Stimulated activated CD4-positive, alpha-beta T cell treated with anti-CD3 and anti-CD28 coated beads, Interleukin-15, amount 100 ng/mL, for 1 hour (primary cell): Measurements from ENCODE around the gene MFAP2.

Experiments used
- DNase-seq, 2 donors: peaks; one replicate each; pipeline ENCODE4 v3.0.0-alpha.2; 2020; ENCODE audit warnings: low read depth in 1 of 2, low spot score in 1 of 2

Gene MFAP2

DNA sequence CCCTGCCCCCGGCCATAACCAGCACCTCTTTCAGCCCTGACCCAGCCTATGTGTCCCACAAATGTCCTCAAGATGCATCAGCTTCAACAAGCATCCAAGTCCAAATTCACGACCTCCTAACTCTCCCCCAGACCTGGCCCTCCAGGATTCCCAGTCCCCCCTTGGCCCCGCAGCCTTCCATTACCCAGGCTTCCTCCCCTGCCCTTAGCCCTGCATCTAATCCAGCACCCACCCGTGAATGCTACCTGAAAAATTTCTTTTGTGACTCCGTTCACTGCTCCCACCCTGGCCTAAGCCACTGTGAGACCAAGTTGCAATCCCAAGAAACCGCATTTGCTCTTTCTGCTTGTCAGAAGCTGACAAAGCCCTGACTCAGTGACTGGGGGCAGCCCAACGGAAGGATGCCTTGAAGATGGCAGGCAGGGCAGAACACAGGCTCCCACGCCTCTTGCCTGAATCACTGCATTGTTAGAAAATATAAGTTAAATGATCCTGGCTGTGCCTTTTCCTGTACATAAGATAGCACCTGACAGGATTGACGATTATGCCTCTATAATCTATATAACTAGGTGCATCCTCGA lies 939 bp upstream of the MFAP2 start:
- no peak for DNase-seq

GRCh38 chr1:16979475-16980327 lies 719 bp downstream of the MFAP2 start:
- no peak for DNase-seq

DNA sequence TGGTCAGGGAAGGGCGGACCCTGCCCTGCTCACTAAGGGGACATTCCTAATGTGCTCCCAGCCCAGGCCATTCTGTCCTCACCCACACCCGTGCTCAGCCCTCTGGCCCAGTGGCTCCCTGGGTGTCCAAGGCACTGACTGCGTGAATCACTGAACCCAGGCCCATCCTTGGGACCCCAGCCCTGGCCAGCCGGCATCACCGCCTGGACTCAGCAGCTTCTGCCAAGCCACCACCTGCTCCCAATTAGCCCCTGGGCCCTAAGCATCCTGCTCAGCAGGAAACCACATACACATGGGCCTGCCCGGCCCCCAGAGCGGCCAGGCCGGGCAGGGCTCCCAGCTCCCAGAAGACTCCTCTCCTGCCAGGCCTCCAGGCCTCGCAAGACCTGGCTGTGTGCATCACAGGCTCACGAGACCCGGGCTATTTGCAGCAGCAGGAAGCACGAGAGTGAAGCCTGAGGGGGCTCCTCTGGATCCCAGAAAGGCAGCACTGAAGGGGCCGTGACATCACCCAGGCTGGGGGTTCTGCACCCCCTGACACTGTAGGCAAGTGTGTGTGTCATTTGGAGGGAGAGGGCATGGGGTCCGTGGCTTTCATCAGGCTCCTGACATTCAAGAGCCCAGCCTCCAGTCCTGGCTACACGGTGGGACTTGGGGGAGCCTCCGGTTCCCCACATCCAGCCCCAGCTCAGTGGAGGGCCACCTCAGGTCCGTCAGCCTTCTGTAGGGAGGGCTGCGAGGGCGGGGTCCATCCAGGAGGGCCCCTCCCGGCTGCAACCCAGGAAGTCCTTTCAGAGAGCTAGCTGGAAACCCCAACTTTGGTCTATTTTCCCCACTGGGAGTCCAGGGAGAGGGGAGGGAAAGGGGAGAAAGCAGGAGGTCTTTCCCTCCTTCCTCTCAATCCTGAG lies 1.6 kb downstream of the MFAP2 start:
- no peak for DNase-seq

- DNase-seq, result no peak
Measured at GRCh38 chr1:16978139-16978538, 2.3 kb downstream of the MFAP2 start.

GRCh38 chr1:16977377-16977776 lies 3.0 kb downstream of the MFAP2 start:
- no peak for DNase-seq

- no peak for DNase-seq
Measured at GRCh38 chr1:16976966-16977365, 3.5 kb downstream of the MFAP2 start.

DNA sequence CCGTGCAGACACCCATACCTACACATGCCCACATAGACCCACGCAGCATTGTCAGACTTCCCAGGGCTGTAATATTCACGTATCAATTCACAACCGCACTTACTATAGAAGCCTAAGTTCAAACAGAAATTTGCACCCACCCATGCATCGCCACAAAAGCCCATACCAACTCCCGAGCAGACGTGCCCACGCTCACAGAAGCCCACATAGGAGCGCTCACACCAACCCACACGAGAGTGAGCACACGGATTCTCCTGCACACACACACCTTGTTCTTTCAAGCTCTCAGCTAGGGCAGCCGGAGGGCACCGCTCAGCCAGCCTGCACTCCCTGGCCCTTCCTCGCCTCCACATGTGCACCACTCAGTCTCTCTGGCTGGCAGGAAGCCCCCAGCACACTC lies 4.6 kb downstream of the MFAP2 start:
- no peak for DNase-seq

- DNase-seq, result no peak
Measured at GRCh38 chr1:16975211-16975610, 5.2 kb downstream of the MFAP2 start.

- DNase-seq, result no peak
Measured at GRCh38 chr1:16973215-16973614, 7.2 kb downstream of the MFAP2 start.

DNA sequence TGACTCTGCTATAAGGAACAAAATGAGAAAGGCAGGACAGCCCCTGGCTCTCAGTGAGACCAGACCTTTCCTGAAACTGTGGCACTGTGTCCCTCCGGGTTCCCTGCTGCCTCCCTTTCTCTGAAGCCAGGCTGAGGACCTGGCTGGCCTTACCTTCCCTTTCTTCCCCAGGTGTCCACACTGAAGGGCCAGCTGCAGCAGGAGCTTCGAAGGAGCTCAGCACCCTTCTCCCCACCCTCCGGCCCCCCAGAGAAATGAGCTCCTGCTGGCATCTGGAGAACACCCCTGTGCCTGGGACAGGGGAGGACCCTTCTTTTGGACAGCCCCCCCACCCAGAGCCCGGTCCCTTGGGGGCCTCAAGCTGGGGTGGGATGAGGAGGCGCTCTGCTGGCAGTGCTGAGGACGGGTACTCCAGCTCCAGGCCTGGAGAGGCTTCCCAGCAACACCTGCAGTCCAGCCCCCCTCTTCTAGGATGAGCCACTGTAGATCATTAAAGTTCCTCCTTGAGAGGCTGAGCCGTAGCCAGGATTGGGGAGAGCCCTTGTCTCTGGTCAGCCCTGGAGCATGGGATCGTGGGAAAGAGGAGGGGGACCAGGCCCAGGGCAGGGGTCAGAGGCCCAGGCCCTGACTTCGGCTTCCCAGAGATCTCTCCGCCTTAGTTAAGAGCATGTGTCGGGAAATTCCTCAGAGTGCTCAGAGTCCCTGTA lies 8.1 kb downstream of the MFAP2 start:
- DNase-seq, result no peak

GRCh38 chr1:16971341-16972188 lies 8.9 kb downstream of the MFAP2 start:
- DNase-seq, result no peak

DNA sequence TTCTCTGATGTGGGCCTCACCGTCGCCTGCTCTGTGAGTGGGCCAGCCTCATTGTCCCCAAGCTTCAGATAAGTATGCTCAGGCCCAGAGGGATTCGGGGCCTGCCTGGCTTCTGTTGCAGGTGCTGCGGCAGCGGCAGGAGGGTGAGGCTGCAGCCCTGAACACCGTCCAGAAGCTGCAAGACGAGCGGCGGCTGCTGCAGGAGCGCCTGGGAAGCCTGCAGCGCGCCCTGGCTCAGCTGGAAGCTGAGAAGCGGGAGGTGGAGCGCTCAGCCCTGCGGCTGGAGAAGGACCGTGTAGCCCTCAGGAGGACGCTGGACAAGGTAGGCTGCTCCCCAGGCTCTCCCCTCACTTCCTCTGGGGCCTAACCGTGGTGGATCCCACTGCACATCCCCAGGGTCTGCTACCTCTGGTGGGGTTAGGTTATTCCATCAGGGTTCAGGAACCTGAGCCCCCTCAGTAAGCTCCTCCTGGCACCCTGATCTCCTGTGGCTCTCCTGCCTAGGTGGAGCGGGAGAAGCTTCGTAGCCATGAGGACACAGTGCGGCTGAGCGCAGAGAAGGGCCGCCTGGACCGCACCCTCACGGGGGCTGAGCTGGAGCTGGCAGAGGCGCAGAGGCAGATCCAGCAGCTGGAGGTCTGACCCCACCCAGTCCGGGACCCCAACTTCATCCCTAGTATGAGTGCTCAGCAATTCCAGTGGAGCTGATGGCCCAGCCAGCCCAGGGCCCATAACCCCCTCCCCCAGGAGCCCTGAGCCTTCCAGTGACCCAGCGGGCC lies 10.1 kb downstream of the MFAP2 start:
- no peak for DNase-seq

GRCh38 chr1:16969651-16970050 lies 10.8 kb downstream of the MFAP2 start:
- DNase-seq, result no peak

DNA sequence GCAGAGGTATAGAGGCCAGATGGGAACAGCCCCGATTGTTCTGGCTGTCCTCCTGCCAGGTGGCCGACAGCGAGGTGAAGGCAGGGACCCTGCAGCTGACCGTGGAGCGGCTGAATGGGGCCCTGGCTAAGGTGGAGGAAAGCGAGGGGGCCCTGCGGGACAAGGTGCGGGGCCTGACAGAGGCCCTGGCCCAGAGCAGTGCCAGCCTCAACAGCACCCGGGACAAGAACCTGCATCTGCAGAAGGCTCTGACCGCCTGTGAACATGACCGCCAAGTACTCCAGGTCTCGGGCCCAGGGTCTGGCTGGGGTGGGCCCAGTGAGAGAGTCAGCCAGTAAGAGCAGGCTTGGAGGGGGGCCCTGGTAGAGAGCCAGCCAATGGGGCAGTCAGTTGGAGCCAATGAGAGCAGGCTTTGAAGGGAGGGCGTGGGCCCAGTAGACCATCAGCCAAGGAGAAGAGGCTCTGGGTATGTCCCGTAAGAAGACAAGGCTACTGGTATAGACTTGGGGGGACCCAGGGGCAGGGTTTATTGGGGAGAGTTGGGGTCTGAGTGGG lies 11.3 kb downstream of the MFAP2 start:
- DNase-seq, result no peak

DNA sequence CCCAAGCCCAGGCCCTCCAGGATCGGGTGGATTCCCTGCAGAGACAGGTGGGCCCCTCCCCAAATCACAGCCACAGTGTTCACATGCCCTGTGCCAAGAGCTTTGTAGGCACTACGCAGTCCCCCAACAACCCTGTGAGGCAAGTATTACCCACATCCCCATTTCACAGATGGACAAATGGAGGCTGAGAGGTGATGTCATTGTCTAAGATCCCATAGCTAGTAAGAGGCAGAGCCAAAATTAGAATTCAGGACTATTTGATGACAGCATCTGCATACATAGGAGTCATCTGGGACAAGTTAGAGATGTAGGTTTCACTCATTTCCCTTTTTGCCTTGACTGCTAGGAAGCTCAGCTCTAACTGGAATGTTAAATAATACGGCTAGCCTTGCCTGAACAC lies 12.0 kb downstream of the MFAP2 start:
- no peak for DNase-seq

GRCh38 chr1:16967962-16968361 lies 12.5 kb downstream of the MFAP2 start:
- no peak for DNase-seq

GRCh38 chr1:16967095-16967575 lies 13.3 kb downstream of the MFAP2 start:
- DNase-seq, result no peak

GRCh38 chr1:16966282-16966681 lies 14.1 kb downstream of the MFAP2 start:
- no peak for DNase-seq

- DNase-seq, result no peak
Measured at GRCh38 chr1:16965486-16966067, 14.8 kb downstream of the MFAP2 start.
